IMR-90 (cell line): ENCODE measurements around the gene OFD1. TPM values are rescaled to one million over a fixed set of nuclear protein-coding genes. Genes with fewer than 3 reads are reported as not detected.

Experiments used
- ATAC-seq: fragments of 200-7000 bp; cut with Tn5 transposase; 2 replicates; pipeline ENCODE4 v1.9.1; 2020; ENCODE audit warnings: low read depth, mild to moderate bottlenecking, moderate library complexity
- BruUV-seq: library from RNA; stranded (reverse); fragments of 400-500 nt; replicated peaks from 2 replicates; lab custom pipeline; 2021; lab: Mats Ljungman, UMichigan
- CTCF ChIA-PET: fragments of 300-600 bp; formaldehyde crosslinking; extraction: SDS; loops from one replicate; lab custom pipeline; 2021; ENCODE audit warnings: antibody characterized with exemption; lab: Yijun Ruan, JAX
- POLR2A ChIA-PET: fragments of 300-600 bp; sonication (Branson Sonifier 250); formaldehyde crosslinking; loops from one replicate; lab custom pipeline; 2022; ENCODE audit warnings: antibody characterized with exemption; ENCODE audit not compliant: unreplicated experiment; lab: Charles Lee
- DNase-seq: peaks from one replicate; pipeline ENCODE4 v3.0.0; 2013
- H2AFZ ChIP-seq: replicated peaks from 2 replicates; pipeline ENCODE3; 2013; ENCODE audit warnings: low read length, mild to moderate bottlenecking; ENCODE audit not compliant: poor library complexity
- H2AK5ac ChIP-seq: 2 replicates; pipeline ENCODE4 v1.6.1; 2013; ENCODE audit warnings: low read depth, low read length, inconsistent platforms
- H2AK9ac ChIP-seq: replicated peaks from 2 replicates; pipeline ENCODE3; 2013; ENCODE audit warnings: mild to moderate bottlenecking, low read depth, low read length, moderate library complexity; ENCODE audit not compliant: poor library complexity
- H2BK120ac ChIP-seq: 2 replicates; pipeline ENCODE4 v1.6.1; 2013; ENCODE audit warnings: low read depth, low read length, inconsistent platforms
- H2BK15ac ChIP-seq: 3 replicates; pipeline ENCODE4 v1.6.1; 2013; ENCODE audit warnings: low read depth, low read length, inconsistent platforms
- H2BK20ac ChIP-seq: 2 replicates; pipeline ENCODE4 v1.6.1; 2013; ENCODE audit warnings: low read depth, mild to moderate bottlenecking, inconsistent platforms, low read length, moderate library complexity
- H2BK5ac ChIP-seq: 2 replicates; pipeline ENCODE4 v1.6.1; 2013; ENCODE audit warnings: mild to moderate bottlenecking, low read depth, low read length, inconsistent platforms; ENCODE audit not compliant: poor library complexity, severe bottlenecking
- H3K14ac ChIP-seq: replicated peaks from 2 replicates; pipeline ENCODE4 v1.6.1; 2013; ENCODE audit warnings: low read depth, low read length, inconsistent platforms
- H3K18ac ChIP-seq: 2 replicates; pipeline ENCODE4 v1.6.1; 2013; ENCODE audit warnings: low read depth, low read length, control low read depth
- H3K23ac ChIP-seq: 2 replicates; pipeline ENCODE4 v1.6.1; 2013; ENCODE audit warnings: low read depth, low read length, inconsistent platforms
- H3K27ac ChIP-seq: 2 replicates; pipeline ENCODE4 v1.5.1; 2013; ENCODE audit warnings: mild to moderate bottlenecking, control low read depth, low read length; ENCODE audit not compliant: insufficient read depth
- H3K27me3 ChIP-seq: 2 replicates; pipeline ENCODE4 v1.6.1; 2013; ENCODE audit warnings: low read length; ENCODE audit not compliant: control insufficient read depth, insufficient read depth
- H3K36me3 ChIP-seq: 2 replicates; pipeline ENCODE4 v1.6.1; 2013; ENCODE audit warnings: low read length, mixed read lengths; ENCODE audit not compliant: control insufficient read depth, insufficient read depth
- H3K4ac ChIP-seq: 2 replicates; pipeline ENCODE4 v1.6.1; 2013; ENCODE audit warnings: low read depth, low read length, inconsistent platforms
- H3K4me1 ChIP-seq: 2 replicates; pipeline ENCODE4 v1.6.1; 2013; ENCODE audit warnings: low read length, mixed read lengths; ENCODE audit not compliant: control insufficient read depth, insufficient read depth
- H3K4me2 ChIP-seq: 2 replicates; pipeline ENCODE4 v1.6.1; 2013; ENCODE audit warnings: low read depth, mild to moderate bottlenecking, control low read depth, low read length, moderate library complexity
- H3K4me3 ChIP-seq: 2 replicates; pipeline ENCODE4 v1.5.1; 2013; ENCODE audit warnings: low read depth, mild to moderate bottlenecking, control low read depth, low read length, moderate library complexity; ENCODE audit not compliant: insufficient read depth
- H3K56ac ChIP-seq: 2 replicates; pipeline ENCODE4 v1.6.1; 2013; ENCODE audit warnings: low read length, inconsistent platforms; ENCODE audit not compliant: insufficient read depth; ENCODE audit errors: extremely low read depth
- H3K79me1 ChIP-seq, 2 experiments: 2 replicates each; pipeline ENCODE4 v1.6.1; 2013; ENCODE audit warnings: low read length in 2 of 2, inconsistent platforms in 1 of 2, low read depth in 1 of 2
- H3K9ac ChIP-seq: 2 replicates; pipeline ENCODE4 v1.6.1; 2013; ENCODE audit warnings: low read depth, low read length, control low read depth
- H3K9me1 ChIP-seq: 2 replicates; pipeline ENCODE4 v1.6.1; 2013; ENCODE audit warnings: low read length, inconsistent platforms; ENCODE audit not compliant: insufficient read depth
- H3K9me3 ChIP-seq: 2 replicates; pipeline ENCODE4 v1.6.1; 2013; ENCODE audit warnings: low read length; ENCODE audit not compliant: control insufficient read depth, insufficient read depth
- H4K20me1 ChIP-seq: 2 replicates; pipeline ENCODE4 v1.6.1; 2013; ENCODE audit warnings: low read length, inconsistent platforms; ENCODE audit not compliant: insufficient read depth
- H4K5ac ChIP-seq: 2 replicates; pipeline ENCODE4 v1.6.1; 2013; ENCODE audit warnings: mild to moderate bottlenecking, low read depth, low read length, control low read depth
- H4K8ac ChIP-seq, 2 experiments: 2 replicates each; pipeline ENCODE4 v1.6.1; 2013; ENCODE audit warnings: low read depth in 2 of 2, low read length in 2 of 2, control low read depth in 1 of 2, inconsistent platforms in 1 of 2
- H4K91ac ChIP-seq: 2 replicates; pipeline ENCODE4 v1.6.1; 2013; ENCODE audit warnings: low read depth, low read length, inconsistent platforms; ENCODE audit not compliant: insufficient read depth
- BHLHE40 ChIP-seq: fragments of 150-350 bp; IDR thresholded peaks from 2 replicates; pipeline ENCODE4 v1.6.1; 2016; ENCODE audit warnings: mild to moderate bottlenecking, low read depth, low read length
- CEBPB ChIP-seq: IDR thresholded peaks from 2 replicates; pipeline ENCODE4 v1.6.1; 2012; ENCODE audit warnings: low read depth, low read length, improper control_type of control experiment
- CTCF ChIP-seq: conservative IDR thresholded peaks from 2 replicates; pipeline ENCODE4 v1.5.1; 2012; ENCODE audit warnings: mild to moderate bottlenecking, low read depth, low read length, improper control_type of control experiment
- FOS ChIP-seq: fragments of 150-350 bp; IDR thresholded peaks from 2 replicates; pipeline ENCODE4 v1.6.1; 2016; ENCODE audit warnings: low read depth, low read length
- MAFK ChIP-seq: IDR thresholded peaks from 2 replicates; pipeline ENCODE4 v1.6.1; 2012; ENCODE audit warnings: low read depth, low read length, improper control_type of control experiment
- MAZ ChIP-seq: IDR thresholded peaks from 2 replicates; pipeline ENCODE4 v1.6.1; 2012; ENCODE audit warnings: low read depth, mild to moderate bottlenecking, low read length, improper control_type of control experiment, moderate library complexity, borderline replicate concordance
- MXI1 ChIP-seq: IDR thresholded peaks from 2 replicates; pipeline ENCODE4 v1.6.1; 2012; ENCODE audit warnings: low read depth, mild to moderate bottlenecking, low read length, moderate library complexity, borderline replicate concordance
- NFE2L2 ChIP-seq: fragments of 150-350 bp; IDR thresholded peaks from 2 replicates; pipeline ENCODE4 v1.6.1; 2016; ENCODE audit warnings: low read depth, mild to moderate bottlenecking, low read length
- POLR2A ChIP-seq: IDR thresholded peaks from 2 replicates; pipeline ENCODE4 v1.6.1; 2012; ENCODE audit warnings: mild to moderate bottlenecking, low read depth, low read length
- RCOR1 ChIP-seq: IDR thresholded peaks from 2 replicates; pipeline ENCODE4 v1.6.1; 2012; ENCODE audit warnings: mild to moderate bottlenecking, low read length, improper control_type of control experiment; ENCODE audit not compliant: insufficient replicate concordance
- RFX5 ChIP-seq: IDR thresholded peaks from 2 replicates; pipeline ENCODE4 v1.8.0; 2012; ENCODE audit warnings: low read depth, mild to moderate bottlenecking, low read length, moderate library complexity
- SMC3 ChIP-seq: fragments of 150-350 bp; IDR thresholded peaks from 2 replicates; pipeline ENCODE4 v1.6.1; 2016; ENCODE audit warnings: low read depth, mild to moderate bottlenecking, antibody characterized with exemption, low read length, moderate library complexity
- USF2 ChIP-seq: fragments of 150-350 bp; IDR thresholded peaks from 2 replicates; pipeline ENCODE4 v1.6.1; 2017; ENCODE audit warnings: mild to moderate bottlenecking, antibody characterized with exemption, low read length, low read depth
- WGBS, 2 experiments: methylation state at CpG; one replicate each; pipeline versions ENCODE4 v1.1.5 to v1.1.7; 2013; ENCODE audit warnings: missing lambda C conversion rate in 2 of 2; ENCODE audit not compliant: insufficient read length in 1 of 2; ENCODE audit errors: extremely low coverage in 2 of 2; 5-methylcytosine and 5-hydroxymethylcytosine counted together
- dilution Hi-C: fragments of 300-500 bp; cut with HindIII; formaldehyde crosslinking; loops from one replicate; pipeline ENCODE4 v1.14.3; 2018; ENCODE audit warnings: low sequenced_read_pairs; ENCODE audit not compliant: unreplicated experiment
- in situ Hi-C: fragments of 300-500 bp; cut with MboI; formaldehyde crosslinking; loops from 3 replicates; pipeline ENCODE4 v1.14.3; 2019; ENCODE audit warnings: low sequenced_read_pairs, inconsistent platforms, mixed read lengths
- intact Hi-C: fragments of 100-400 bp; cut with micrococcal nuclease; formaldehyde crosslinking; loops from 2 replicates; pipeline ENCODE4 v1.10.0; 2022
- polyA plus RNA-seq, 3 experiments: library from polyadenylated mRNA; depleted of rRNA; stranded (reverse); fragments of >200 nt; gene quantifications; 2 replicates each; pipeline ENCODE4 v1.2.3, GENCODE V29; 2012; ENCODE audit warnings: low replicate concordance in 1 of 3
- total RNA-seq: library from RNA; depleted of rRNA; stranded (reverse); fragments of >200 nt; gene quantifications from 2 replicates; pipeline ENCODE4 v1.2.3, GENCODE V29; 2012
- TF ChIP-seq, protein P1 (sequence below): fragments of 150-350 bp; IDR thresholded peaks from 2 replicates; pipeline ENCODE4 v1.6.1; 2016; ENCODE audit warnings: low read depth, mild to moderate bottlenecking, low read length, moderate library complexity, borderline replicate concordance

OFD1 gene
- total and polyA plus RNA-seq, 2 of the 4 experiments (the other 2 are of a cell fraction) = 8.4 to 8.6 TPM

- ATAC-seq = no peak
- peak overlapping the region; percentile 59; the same call in 1 of the 2 replicates for H3K9ac ChIP-seq
- BruUV-seq = no TSS peak
- TF ChIP-seq CEBPB (no peak), FOS (no peak), POLR2A (no peak), CTCF (no peak), MXI1 (no peak), RCOR1 (no peak), SMC3 (no peak), NFE2L2 (no peak), BHLHE40 (no peak), MAFK (no peak), RFX5 (no peak), USF2 (no peak), MAZ (no peak)
- TF ChIP-seq, protein P1, sequence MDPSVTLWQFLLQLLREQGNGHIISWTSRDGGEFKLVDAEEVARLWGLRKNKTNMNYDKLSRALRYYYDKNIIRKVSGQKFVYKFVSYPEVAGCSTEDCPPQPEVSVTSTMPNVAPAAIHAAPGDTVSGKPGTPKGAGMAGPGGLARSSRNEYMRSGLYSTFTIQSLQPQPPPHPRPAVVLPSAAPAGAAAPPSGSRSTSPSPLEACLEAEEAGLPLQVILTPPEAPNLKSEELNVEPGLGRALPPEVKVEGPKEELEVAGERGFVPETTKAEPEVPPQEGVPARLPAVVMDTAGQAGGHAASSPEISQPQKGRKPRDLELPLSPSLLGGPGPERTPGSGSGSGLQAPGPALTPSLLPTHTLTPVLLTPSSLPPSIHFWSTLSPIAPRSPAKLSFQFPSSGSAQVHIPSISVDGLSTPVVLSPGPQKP = no peak
Measured at GRCh38 chrX:13717700-13718472, 16.7 kb upstream of the OFD1 start.

More at GRCh38 chrX:13717700-13718472, 16.7 kb upstream of the OFD1 start:
- Histone ChIP-seq H3K56ac (no peak overlapping the region), H4K20me1 (peaks cover 16% of the 10 kb centered on the region), H2BK120ac (peak overlapping the region; percentile 45; the same call in 1 of the 2 replicates), H2BK5ac (peak overlapping the region; percentile 60), H4K5ac (peak overlapping the region; percentile 78), H3K4me1 (peaks cover 18% of the 10 kb centered on the region), H2AK5ac (no peak overlapping the region), H2BK15ac (peak overlapping the region; percentile 61; the same call in 2 of the 3 replicates), H3K27me3 (no peaks in the 10 kb centered on the region), H3K9me3 (no peaks in the 10 kb centered on the region), H3K79me1 (peaks cover 21 to 38% of the 10 kb centered on the region in 2 experiments), H3K9me1 (peaks cover 16% of the 10 kb centered on the region), H3K18ac (0 out of 2 replicates have a peak overlapping the region, but pooled peaks have one; percentile 29), H3K4ac (peak overlapping the region; percentile 46; the same call in 1 of the 2 replicates), H2BK20ac (no peak overlapping the region), H4K8ac (peak overlapping the region; percentile 72 to 90; a peak in 3 of 4 replicates), H3K36me3 (peaks cover 21% of the 10 kb centered on the region), H3K23ac (no peak overlapping the region), H4K91ac (peak overlapping the region; percentile 76), H3K4me3 (no peak overlapping the region), H3K27ac (peak overlapping the region; percentile 78), H3K14ac (0 out of 2 replicates have a peak overlapping the region, but pooled peaks have one; percentile 25), H2AFZ (no peak overlapping the region), H3K4me2 (no peak overlapping the region), H2AK9ac (peak overlapping the region; percentile 60)
- in situ Hi-C loops = no loop called here
- no CpG with 5 or more reads among the region's 7 CpGs for WGBS, 2 experiments
- ChIA-PET POLR2A (no interaction called here), CTCF (no interaction called here)
- dilution Hi-C loops = no loop called here
- intact Hi-C loops = no loop called here
- DNase-seq = peak; percentile 53
